ENCODE data around the gene RNF43.
"Not testable (repeated sequence)": the region's sequence is repeated elsewhere in the genome, so short reads cannot be mapped to it uniquely, and the experiment has no call there.

Gene RNF43

GRCh38 chr17:58403311-58403710 is 14.0 kb downstream of the RNF43 start:
- no peak for FAIRE-seq

- no peak for FAIRE-seq
These were observed 14.7 kb downstream of the RNF43 start for GRCh38 chr17:58402679-58403078.

GRCh38 chr17:58402047-58402446 is 15.3 kb downstream of the RNF43 start:
- FAIRE-seq: no peak

- FAIRE-seq: no peak
These were observed 16.0 kb downstream of the RNF43 start for GRCh38 chr17:58401287-58401686.

GRCh38 chr17:58400826-58401225 is 16.5 kb downstream of the RNF43 start:
- FAIRE-seq: no peak

GRCh38 chr17:58399974-58400373 is 17.4 kb downstream of the RNF43 start:
- FAIRE-seq: no peak

- FAIRE-seq: no peak
These were observed 18.6 kb downstream of the RNF43 start for GRCh38 chr17:58398574-58399266.

GRCh38 chr17:58397421-58397820 is 19.9 kb downstream of the RNF43 start:
- FAIRE-seq: not testable (repeated sequence)

GRCh38 chr17:58396173-58396572 is 21.2 kb downstream of the RNF43 start:
- FAIRE-seq: no peak

GRCh38 chr17:58394534-58395223 is 22.7 kb downstream of the RNF43 start:
- no peak for FAIRE-seq

- FAIRE-seq: no peak
These were observed 25.9 kb downstream of the RNF43 start for GRCh38 chr17:58391302-58391984.

GRCh38 chr17:58390884-58391283 is 26.4 kb downstream of the RNF43 start:
- no peak for FAIRE-seq

- FAIRE-seq: no peak
These were observed 28.8 kb downstream of the RNF43 start for GRCh38 chr17:58388302-58389190.

GRCh38 chr17:58387834-58388233 is 29.5 kb downstream of the RNF43 start:
- FAIRE-seq: no peak

GRCh38 chr17:58386708-58387107 is 30.6 kb downstream of the RNF43 start:
- FAIRE-seq: no peak

- no peak for FAIRE-seq
These were observed 31.9 kb downstream of the RNF43 start for GRCh38 chr17:58385359-58385899.

GRCh38 chr17:58384897-58385296 is 32.4 kb downstream of the RNF43 start:
- no peak for FAIRE-seq

GRCh38 chr17:58383892-58384462 is 33.4 kb downstream of the RNF43 start:
- no peak for FAIRE-seq

- no peak for FAIRE-seq
These were observed 34.5 kb downstream of the RNF43 start for GRCh38 chr17:58382872-58383242.

- FAIRE-seq: no peak
These were observed 35.0 kb downstream of the RNF43 start for GRCh38 chr17:58382108-58382871.

Measured in islet of Langerhans (tissue), 1 donor.